HG02610 (cell line): ENCODE results near the gene HMHB1.

ENCODE experiments used
- ATAC-seq: cut with Tn5 transposase; IDR thresholded peaks from one replicate; pipeline ENCODE4 v1.9.1; 2021; ENCODE audit warnings: mild to moderate bottlenecking, moderate library complexity; ENCODE audit not compliant: unreplicated experiment

Gene HMHB1

GRCh38 chr5:143812085-143812705 is at the start of gene HMHB1:
TSS of gene HMHB1 (plus strand) at chr5:143812161.
- ATAC-seq: peak; percentile 64

- ATAC-seq: no peak
These were observed 49.2 kb upstream of the HMHB1 start for GRCh38 chr5:143762636-143763220.

- no peak for ATAC-seq
These were observed 44.8 kb upstream of the HMHB1 start for GRCh38 chr5:143767162-143767561.

- ATAC-seq: no peak
These were observed 42.8 kb upstream of the HMHB1 start for GRCh38 chr5:143769026-143769786.

- ATAC-seq: no peak
These were observed 41.5 kb upstream of the HMHB1 start for GRCh38 chr5:143770450-143770849.

GRCh38 chr5:143771189-143771588 is 40.8 kb upstream of the HMHB1 start:
- ATAC-seq: no peak

- ATAC-seq: no peak
These were observed 40.4 kb upstream of the HMHB1 start for GRCh38 chr5:143771602-143772001.

GRCh38 chr5:143772621-143773020 is 39.3 kb upstream of the HMHB1 start:
- ATAC-seq: no peak

GRCh38 chr5:143775258-143775657 is 36.7 kb upstream of the HMHB1 start:
- ATAC-seq: no peak

GRCh38 chr5:143776951-143777350 is 35.0 kb upstream of the HMHB1 start:
- no peak for ATAC-seq

- no peak for ATAC-seq
These were observed 32.5 kb upstream of the HMHB1 start for GRCh38 chr5:143779506-143779905.

GRCh38 chr5:143781993-143782520 is 29.9 kb upstream of the HMHB1 start:
- ATAC-seq: no peak

- ATAC-seq: no peak
These were observed 29.2 kb upstream of the HMHB1 start for GRCh38 chr5:143782588-143783386.

- ATAC-seq: no peak
These were observed 23.6 kb upstream of the HMHB1 start for GRCh38 chr5:143788401-143788800.

GRCh38 chr5:143790457-143791112 is 21.4 kb upstream of the HMHB1 start:
- ATAC-seq: no peak

GRCh38 chr5:143791848-143792731 is 19.9 kb upstream of the HMHB1 start:
- peak; percentile 46 for ATAC-seq

- no peak for ATAC-seq
These were observed 18.7 kb upstream of the HMHB1 start for GRCh38 chr5:143793249-143793648.

- no peak for ATAC-seq
These were observed 15.8 kb upstream of the HMHB1 start for GRCh38 chr5:143796125-143796524.

- no peak for ATAC-seq
These were observed 15.2 kb upstream of the HMHB1 start for GRCh38 chr5:143796753-143797152.

GRCh38 chr5:143800715-143801114 is 11.2 kb upstream of the HMHB1 start:
- peak; percentile 58 for ATAC-seq
